SU-DHL-6 (cell line): ENCODE data around the gene EPHB1.
"Not testable (repeated sequence)": the region's sequence is repeated elsewhere in the genome, so short reads cannot be mapped to it uniquely, and the experiment has no call there.

Experiments
- EZH2phosphoT487 ChIP-seq: fragments of 200-600 bp; sonication (generic), shearing (Covaris generic); conservative IDR thresholded peaks from 2 replicates; pipeline ENCODE4 v1.6.1; 2018; ENCODE audit warnings: mild to moderate bottlenecking, antibody characterized with exemption, low read length, moderate library complexity, mixed read lengths
- TF ChIP-seq, protein P1 (sequence below): fragments of 200-600 bp; sonication (generic); IDR thresholded peaks from one replicate; pipeline ENCODE4 v1.5.1; 2017; ENCODE audit warnings: antibody characterized with exemption, mild to moderate bottlenecking, low read length, moderate library complexity; ENCODE audit not compliant: insufficient read depth, poor library complexity, severe bottlenecking

DNA sequence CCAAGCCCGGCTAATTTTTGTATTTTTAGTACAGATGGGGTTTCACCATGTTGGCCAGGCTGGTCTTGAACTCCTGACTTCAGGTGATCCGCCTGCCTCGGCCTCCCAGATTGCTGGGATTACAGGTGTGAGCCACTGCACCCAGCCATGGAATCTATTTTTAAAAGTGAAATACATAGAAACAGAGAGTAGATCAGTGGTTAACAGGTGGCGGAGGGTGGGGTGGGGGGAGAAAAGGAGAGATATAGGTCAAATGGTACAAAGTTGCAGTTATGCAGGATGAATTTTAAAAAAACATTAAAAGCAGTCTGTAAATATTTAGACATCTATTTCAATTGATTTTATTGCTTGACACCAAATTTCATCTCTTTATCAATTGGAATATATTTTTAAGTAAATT, 6.8 kb upstream of the EPHB1 start:
- TF ChIP-seq, protein P1, sequence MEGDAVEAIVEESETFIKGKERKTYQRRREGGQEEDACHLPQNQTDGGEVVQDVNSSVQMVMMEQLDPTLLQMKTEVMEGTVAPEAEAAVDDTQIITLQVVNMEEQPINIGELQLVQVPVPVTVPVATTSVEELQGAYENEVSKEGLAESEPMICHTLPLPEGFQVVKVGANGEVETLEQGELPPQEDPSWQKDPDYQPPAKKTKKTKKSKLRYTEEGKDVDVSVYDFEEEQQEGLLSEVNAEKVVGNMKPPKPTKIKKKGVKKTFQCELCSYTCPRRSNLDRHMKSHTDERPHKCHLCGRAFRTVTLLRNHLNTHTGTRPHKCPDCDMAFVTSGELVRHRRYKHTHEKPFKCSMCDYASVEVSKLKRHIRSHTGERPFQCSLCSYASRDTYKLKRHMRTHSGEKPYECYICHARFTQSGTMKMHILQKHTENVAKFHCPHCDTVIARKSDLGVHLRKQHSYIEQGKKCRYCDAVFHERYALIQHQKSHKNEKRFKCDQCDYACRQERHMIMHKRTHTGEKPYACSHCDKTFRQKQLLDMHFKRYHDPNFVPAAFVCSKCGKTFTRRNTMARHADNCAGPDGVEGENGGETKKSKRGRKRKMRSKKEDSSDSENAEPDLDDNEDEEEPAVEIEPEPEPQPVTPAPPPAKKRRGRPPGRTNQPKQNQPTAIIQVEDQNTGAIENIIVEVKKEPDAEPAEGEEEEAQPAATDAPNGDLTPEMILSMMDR, result not testable (repeated sequence)
- not testable (repeated sequence) for TF ChIP-seq EZH2phosphoT487
